ENCODE data around the gene PRPF19. TPM values are rescaled to one million over a fixed set of nuclear protein-coding genes. Genes with fewer than 3 reads are reported as not detected.

The PRPF19 gene
- total and polyA plus RNA-seq, 2 of the 13 experiments (the other 11 are each of a cell fraction or from before 2014, with no cell fraction given): 27.4 to 91.1 TPM

GRCh38 chr11:60855726-60856633, 50.4 kb downstream of the PRPF19 start, which contains the start of gene PTGDR2 (continued):
- TF ChIP-seq GRHL1 (CRISPR knock-in tag; conservative IDR thresholded peaks at IDR 0.05) (no peak), ISL2 (CRISPR knock-in tag; IDR thresholded peaks at IDR 0.05) (peak; percentile 67), POGZ (CRISPR knock-in tag; IDR thresholded peaks at IDR 0.05) (0 out of 2 replicates have a peak, but pooled peaks have one; percentile 36), SP5 (CRISPR knock-in tag; IDR thresholded peaks at IDR 0.05; ENCODE audit: borderline replicate concordance, low read depth) (peak; percentile 86; the same call in 1 of the 2 replicates), HDAC1 (CRISPR knock-in tag; IDR thresholded peaks at IDR 0.05) (peak; percentile 74), ZBTB10 (CRISPR knock-in tag; IDR thresholded peaks at IDR 0.05; ENCODE audit: borderline replicate concordance) (0 out of 2 replicates have a peak, but pooled peaks have one; percentile 53), BCL6 (CRISPR knock-in tag; IDR thresholded peaks at IDR 0.05) (peak; percentile 12), RNF219 (CRISPR knock-in tag; IDR thresholded peaks at IDR 0.05) (no peak), ZMAT3 (CRISPR knock-in tag; conservative IDR thresholded peaks at IDR 0.05) (no peak), PAXIP1 (CRISPR knock-in tag; conservative IDR thresholded peaks at IDR 0.05) (peak; percentile 85), PATZ1 (CRISPR knock-in tag; IDR thresholded peaks at IDR 0.05) (peak; percentile 77), NR2F6 (IDR thresholded peaks at IDR 0.05) (peak; percentile 77), NR2F6 (CRISPR knock-in tag; IDR thresholded peaks at IDR 0.05) (peak; percentile 40; the same call in 1 of the 2 replicates), ZNF597 (CRISPR knock-in tag; IDR thresholded peaks at IDR 0.05) (no peak)

Data from HepG2 (cell line).